ENCODE data around the gene ASB18.

Gene ASB18

DNA sequence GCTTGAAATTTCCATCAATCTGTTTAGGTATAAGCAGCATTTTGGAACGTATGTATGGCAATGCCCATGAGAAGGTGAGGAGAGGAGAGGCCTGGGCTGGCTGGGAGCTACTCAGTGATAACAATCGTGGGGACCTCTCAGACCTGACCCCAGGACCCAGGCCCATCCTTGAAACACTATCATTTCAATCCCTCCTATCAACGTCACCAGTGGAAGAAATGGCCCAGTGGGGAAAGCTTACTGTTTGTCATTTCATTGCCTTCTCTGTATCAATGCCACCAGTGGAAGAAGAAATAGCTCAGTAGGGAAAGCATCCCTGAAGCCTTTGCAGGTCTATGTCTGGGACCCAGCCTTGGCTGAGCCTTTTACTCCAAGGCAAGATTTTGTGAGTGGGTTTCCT, 44.8 kb downstream of the ASB18 start:
- TF ChIP-seq, protein P1, sequence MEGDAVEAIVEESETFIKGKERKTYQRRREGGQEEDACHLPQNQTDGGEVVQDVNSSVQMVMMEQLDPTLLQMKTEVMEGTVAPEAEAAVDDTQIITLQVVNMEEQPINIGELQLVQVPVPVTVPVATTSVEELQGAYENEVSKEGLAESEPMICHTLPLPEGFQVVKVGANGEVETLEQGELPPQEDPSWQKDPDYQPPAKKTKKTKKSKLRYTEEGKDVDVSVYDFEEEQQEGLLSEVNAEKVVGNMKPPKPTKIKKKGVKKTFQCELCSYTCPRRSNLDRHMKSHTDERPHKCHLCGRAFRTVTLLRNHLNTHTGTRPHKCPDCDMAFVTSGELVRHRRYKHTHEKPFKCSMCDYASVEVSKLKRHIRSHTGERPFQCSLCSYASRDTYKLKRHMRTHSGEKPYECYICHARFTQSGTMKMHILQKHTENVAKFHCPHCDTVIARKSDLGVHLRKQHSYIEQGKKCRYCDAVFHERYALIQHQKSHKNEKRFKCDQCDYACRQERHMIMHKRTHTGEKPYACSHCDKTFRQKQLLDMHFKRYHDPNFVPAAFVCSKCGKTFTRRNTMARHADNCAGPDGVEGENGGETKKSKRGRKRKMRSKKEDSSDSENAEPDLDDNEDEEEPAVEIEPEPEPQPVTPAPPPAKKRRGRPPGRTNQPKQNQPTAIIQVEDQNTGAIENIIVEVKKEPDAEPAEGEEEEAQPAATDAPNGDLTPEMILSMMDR (IDR thresholded peaks at IDR 0.05; ENCODE audit: low read depth, low read length), result no peak
- no peak for TF ChIP-seq EZH2phosphoT487 (IDR thresholded peaks at IDR 0.05; ENCODE audit: low read depth)
- no peak overlapping the region for H3K4me2 ChIP-seq (ENCODE audit: low read length)
- no peak overlapping the region for H2AFZ ChIP-seq (ENCODE audit: low read depth, low read length)
- no peaks in the 10 kb centered on the region for H3K36me3 ChIP-seq (replicated peaks; ENCODE audit: low read depth, low read length)
- H4K20me1 ChIP-seq (ENCODE audit: insufficient read depth, low read length), result no peaks in the 10 kb centered on the region
- no peaks in the 10 kb centered on the region for H3K79me2 ChIP-seq (ENCODE audit: low read length)
- H3K9ac ChIP-seq (ENCODE audit: low read length), result no peak overlapping the region
- H3K4me3 ChIP-seq (ENCODE audit: low read length), result no peak overlapping the region
- no peaks in the 10 kb centered on the region for H3K27me3 ChIP-seq (ENCODE audit: low read depth, low read length)
- no peaks in the 10 kb centered on the region for H3K9me3 ChIP-seq (ENCODE audit: insufficient read depth, low read length)
- no peak overlapping the region for H3K27ac ChIP-seq (ENCODE audit: low read length)
- H3K4me1 ChIP-seq (ENCODE audit: low read length), result no peaks in the 10 kb centered on the region

DNA sequence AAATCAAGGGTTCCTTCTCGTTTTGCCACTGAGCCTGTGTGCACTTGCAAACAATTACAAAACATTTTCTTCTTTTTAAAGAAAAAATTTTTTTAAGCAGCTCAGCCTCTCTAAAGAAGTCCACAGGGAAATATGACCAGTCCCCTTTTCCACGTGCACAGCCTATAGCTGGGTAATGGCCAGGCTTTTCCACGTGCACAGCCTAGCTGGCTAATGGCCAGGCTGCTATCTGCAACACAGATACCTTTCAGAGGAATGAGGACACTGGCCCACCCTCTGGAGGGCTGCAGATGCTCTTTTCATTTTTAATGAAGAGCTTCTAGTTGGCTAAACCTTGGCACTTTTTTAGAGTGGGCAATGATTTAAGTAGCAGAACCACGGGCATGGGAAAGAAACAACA, 46.3 kb downstream of the ASB18 start:
- Histone ChIP-seq H4K20me1 (ENCODE audit: insufficient read depth, low read length) (no peaks in the 10 kb centered on the region), H3K27me3 (ENCODE audit: low read depth, low read length) (no peaks in the 10 kb centered on the region), H3K27ac (ENCODE audit: low read length) (no peak overlapping the region), H3K4me1 (ENCODE audit: low read length) (no peaks in the 10 kb centered on the region), H3K4me3 (ENCODE audit: low read length) (no peak overlapping the region), H3K4me2 (ENCODE audit: low read length) (no peak overlapping the region), H2AFZ (ENCODE audit: low read depth, low read length) (no peak overlapping the region), H3K79me2 (ENCODE audit: low read length) (no peaks in the 10 kb centered on the region), H3K9ac (ENCODE audit: low read length) (no peak overlapping the region), H3K36me3 (replicated peaks; ENCODE audit: low read depth, low read length) (no peaks in the 10 kb centered on the region), H3K9me3 (ENCODE audit: insufficient read depth, low read length) (no peaks in the 10 kb centered on the region)
- TF ChIP-seq, protein P1 (IDR thresholded peaks at IDR 0.05; ENCODE audit: low read depth, low read length), result no peak
- TF ChIP-seq EZH2phosphoT487 (IDR thresholded peaks at IDR 0.05; ENCODE audit: low read depth), result no peak

DNA sequence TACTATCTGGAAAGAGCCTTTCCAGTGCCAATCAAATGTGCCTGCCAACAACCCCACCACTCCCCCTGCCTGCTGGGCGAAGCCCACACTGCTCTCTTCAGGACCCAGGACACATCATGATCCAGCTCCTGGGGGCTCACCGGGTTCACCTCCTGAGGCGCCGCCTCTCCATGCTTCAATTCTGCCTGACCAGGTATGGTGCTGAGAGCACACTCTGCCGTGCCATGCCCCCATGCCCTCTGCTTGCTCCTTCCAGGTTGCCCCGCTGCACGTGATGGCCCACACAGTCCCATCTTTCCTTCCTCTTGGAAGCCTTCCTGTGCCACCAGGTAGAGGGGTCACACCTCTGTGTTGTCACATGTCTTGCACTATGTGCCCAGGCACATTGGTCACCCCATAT, 47.5 kb downstream of the ASB18 start:
- no peaks in the 10 kb centered on the region for H3K27me3 ChIP-seq (ENCODE audit: low read depth, low read length)
- no peak overlapping the region for H3K27ac ChIP-seq (ENCODE audit: low read length)
- H3K36me3 ChIP-seq (replicated peaks; ENCODE audit: low read depth, low read length), result no peaks in the 10 kb centered on the region
- H3K79me2 ChIP-seq (ENCODE audit: low read length), result no peaks in the 10 kb centered on the region
- H3K9ac ChIP-seq (ENCODE audit: low read length), result no peak overlapping the region
- no peaks in the 10 kb centered on the region for H3K4me1 ChIP-seq (ENCODE audit: low read length)
- no peak overlapping the region for H2AFZ ChIP-seq (ENCODE audit: low read depth, low read length)
- TF ChIP-seq, protein P1 (IDR thresholded peaks at IDR 0.05; ENCODE audit: low read depth, low read length), result no peak
- TF ChIP-seq EZH2phosphoT487 (IDR thresholded peaks at IDR 0.05; ENCODE audit: low read depth), result no peak
- H3K4me2 ChIP-seq (ENCODE audit: low read length), result no peak overlapping the region
- no peaks in the 10 kb centered on the region for H4K20me1 ChIP-seq (ENCODE audit: insufficient read depth, low read length)
- no peak overlapping the region for H3K4me3 ChIP-seq (ENCODE audit: low read length)
- H3K9me3 ChIP-seq (ENCODE audit: insufficient read depth, low read length), result no peaks in the 10 kb centered on the region

DNA sequence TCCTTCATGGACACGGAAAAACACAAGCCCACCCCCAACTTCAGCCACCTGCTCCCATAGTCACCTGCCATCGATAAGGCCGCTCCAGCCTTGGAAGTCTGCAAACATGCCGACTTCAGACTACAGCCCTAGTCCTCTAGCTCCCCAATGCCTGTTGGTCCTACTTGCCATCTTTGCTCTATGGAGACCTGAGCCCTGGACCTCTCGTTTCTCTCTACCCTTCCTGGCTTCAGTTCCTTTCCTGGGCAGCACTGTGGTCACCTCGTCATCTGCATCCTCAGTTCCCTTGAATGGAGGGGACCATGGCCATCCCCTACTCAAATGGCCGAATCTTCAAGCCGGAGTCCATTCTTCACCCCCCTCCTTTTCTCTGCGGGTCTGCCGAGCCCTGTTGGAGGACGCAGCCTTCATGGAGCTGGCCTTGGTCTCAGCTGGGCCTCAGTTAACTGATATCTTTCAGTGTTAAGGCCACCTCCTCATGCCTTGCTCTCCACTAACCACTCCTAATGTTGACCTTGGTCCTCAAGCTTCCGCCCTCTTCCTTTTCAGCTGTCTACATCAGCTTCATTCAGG, 48.4 kb downstream of the ASB18 start:
- Histone ChIP-seq H3K9me3 (ENCODE audit: insufficient read depth, low read length) (no peaks in the 10 kb centered on the region), H3K4me1 (ENCODE audit: low read length) (no peaks in the 10 kb centered on the region), H3K79me2 (ENCODE audit: low read length) (no peaks in the 10 kb centered on the region), H4K20me1 (ENCODE audit: insufficient read depth, low read length) (no peaks in the 10 kb centered on the region), H3K36me3 (replicated peaks; ENCODE audit: low read depth, low read length) (no peaks in the 10 kb centered on the region), H3K4me3 (ENCODE audit: low read length) (no peak overlapping the region), H3K27me3 (ENCODE audit: low read depth, low read length) (no peaks in the 10 kb centered on the region), H3K9ac (ENCODE audit: low read length) (no peak overlapping the region), H3K27ac (ENCODE audit: low read length) (no peak overlapping the region), H3K4me2 (ENCODE audit: low read length) (no peak overlapping the region), H2AFZ (ENCODE audit: low read depth, low read length) (no peak overlapping the region)
- TF ChIP-seq, protein P1 (IDR thresholded peaks at IDR 0.05; ENCODE audit: low read depth, low read length), result no peak
- no peak for TF ChIP-seq EZH2phosphoT487 (IDR thresholded peaks at IDR 0.05; ENCODE audit: low read depth)

All from OCI-LY3 (cell line).